ENCODE data around the gene CEP131.

DNA sequence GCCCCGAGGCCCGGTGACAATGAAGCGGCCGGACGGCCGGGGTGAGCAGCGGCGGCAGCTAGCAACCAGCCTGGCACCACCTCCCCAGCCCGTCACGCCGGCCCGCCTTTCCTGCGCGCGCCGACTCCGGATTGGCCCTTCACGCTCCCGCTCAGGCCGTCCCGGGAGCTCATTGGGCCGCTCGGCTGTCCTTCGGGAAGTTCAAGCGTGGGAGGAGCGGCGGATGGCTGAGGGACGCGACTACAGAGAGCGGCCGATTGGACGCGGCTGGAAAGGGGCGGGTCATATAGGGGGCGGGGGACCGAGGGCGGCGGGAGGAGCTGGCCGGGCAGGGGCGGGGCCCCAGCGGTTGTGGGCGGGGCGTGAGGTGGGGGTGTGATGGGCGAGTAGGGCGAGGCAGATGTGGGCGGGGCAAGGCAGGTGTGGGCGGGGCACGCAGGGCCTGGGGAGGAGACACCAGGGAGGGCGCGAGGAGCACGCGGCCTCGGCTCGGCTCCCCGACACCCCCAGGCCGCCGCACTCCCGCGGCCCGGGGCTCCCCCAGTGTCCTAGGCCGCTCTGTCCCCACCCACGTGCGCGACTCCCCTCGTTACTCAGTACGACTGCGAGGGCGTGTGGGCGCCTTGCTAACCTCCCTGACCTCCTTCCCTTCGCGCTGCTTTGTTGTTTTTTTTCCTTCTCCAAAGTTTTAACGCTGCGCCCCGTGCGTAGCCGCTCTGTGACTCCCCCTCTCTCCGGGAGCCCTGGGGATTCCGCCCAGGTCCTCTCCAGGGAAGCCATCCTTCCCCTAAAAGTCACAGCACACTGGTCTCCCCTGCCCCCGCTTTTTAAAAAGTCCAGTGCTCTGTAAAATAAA, at the start of gene CEP131:
- TF ChIP-seq EZH2phosphoT487 (IDR thresholded peaks at IDR 0.05; ENCODE audit: low read length) (no peak), EZH2 (optimal IDR thresholded peaks at IDR 0.05; ENCODE audit: low read depth, low read length) (no peak)
- TF ChIP-seq, protein P1, sequence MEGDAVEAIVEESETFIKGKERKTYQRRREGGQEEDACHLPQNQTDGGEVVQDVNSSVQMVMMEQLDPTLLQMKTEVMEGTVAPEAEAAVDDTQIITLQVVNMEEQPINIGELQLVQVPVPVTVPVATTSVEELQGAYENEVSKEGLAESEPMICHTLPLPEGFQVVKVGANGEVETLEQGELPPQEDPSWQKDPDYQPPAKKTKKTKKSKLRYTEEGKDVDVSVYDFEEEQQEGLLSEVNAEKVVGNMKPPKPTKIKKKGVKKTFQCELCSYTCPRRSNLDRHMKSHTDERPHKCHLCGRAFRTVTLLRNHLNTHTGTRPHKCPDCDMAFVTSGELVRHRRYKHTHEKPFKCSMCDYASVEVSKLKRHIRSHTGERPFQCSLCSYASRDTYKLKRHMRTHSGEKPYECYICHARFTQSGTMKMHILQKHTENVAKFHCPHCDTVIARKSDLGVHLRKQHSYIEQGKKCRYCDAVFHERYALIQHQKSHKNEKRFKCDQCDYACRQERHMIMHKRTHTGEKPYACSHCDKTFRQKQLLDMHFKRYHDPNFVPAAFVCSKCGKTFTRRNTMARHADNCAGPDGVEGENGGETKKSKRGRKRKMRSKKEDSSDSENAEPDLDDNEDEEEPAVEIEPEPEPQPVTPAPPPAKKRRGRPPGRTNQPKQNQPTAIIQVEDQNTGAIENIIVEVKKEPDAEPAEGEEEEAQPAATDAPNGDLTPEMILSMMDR (IDR thresholded peaks at IDR 0.05; ENCODE audit: low read length) = no peak
